GM19025 (cell line): ENCODE results near the gene RGS6.

Experiments used
- ATAC-seq: cut with Tn5 transposase; IDR thresholded peaks from one replicate; pipeline ENCODE4 v1.9.1; 2021; ENCODE audit warnings: mild to moderate bottlenecking, low read depth, moderate library complexity; ENCODE audit not compliant: unreplicated experiment

The RGS6 gene

DNA sequence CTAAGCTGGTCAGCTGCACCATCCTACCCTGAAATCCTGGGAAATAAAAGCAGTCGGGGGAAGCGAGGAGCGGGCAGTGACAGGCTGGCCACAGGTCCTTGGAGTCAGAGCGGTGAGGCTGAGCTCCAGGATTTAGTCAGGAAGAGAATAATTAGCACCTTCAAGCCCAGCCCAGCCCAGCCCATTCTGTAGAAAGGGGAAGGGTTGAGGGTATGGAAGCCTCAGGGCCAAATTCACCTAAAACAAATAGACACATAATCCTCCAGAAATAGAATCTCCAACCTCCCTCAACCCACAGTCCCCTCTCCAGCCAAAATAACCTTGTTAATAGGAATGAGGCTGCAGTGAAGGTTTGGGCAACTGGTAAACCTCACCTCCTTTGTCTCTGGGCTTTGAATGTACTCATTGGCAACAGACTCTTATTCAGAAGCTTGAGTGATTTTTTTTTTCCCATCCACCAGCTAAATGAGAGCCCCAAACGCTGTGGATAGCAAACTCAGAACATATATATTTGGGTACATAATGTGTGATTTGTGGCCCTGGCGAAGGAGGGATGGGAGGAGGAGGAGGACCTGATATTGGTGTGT, 627.5 kb downstream of the RGS6 start:
- no peak for ATAC-seq

DNA sequence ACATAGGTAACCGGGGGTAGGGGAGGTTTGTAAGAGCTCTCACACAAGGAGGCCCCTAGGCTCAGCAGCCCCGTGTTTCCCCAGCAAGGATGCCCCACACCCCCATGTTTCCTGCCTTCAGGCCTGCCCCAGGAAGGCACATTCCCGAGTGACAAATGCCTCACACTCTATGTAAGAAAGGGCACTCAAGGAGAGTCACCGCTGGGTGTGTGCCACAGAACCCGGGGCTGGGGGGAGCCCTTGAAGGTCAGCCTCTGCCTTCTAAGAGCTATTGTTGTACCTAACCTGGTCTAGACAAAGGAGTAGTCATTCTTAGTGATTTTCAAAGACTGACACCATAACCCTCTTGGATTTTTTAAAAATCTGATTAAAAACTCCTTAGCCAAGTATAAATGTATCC, 628.1 kb downstream of the RGS6 start:
- no peak for ATAC-seq

DNA sequence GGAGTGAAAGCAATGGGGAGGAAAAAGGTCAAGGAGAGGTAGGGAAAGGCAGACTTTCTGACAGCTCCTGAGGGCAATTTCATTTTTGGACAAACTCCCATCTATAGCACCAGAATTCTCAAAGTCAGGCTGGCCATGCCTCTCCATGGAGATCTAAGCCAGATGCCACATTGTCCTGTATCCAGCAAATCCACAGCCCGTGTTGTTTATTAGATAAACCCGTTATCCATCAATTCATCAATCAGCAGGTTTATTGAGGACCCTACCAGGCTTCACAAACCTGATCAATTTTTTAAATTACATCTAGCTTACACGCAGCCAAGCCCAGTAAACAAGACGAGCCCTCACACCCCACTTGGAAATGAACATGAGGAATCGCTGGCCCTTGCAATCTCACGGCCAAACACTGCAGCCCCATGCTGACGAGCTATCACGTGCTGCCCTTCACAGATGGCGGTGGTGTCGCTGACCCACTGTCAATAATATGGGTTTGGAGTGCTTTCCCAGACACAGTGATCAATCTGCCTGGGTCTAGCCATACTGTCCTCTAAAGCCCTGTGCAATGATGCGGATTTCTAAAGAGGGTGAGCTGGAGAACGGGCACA, 628.8 kb downstream of the RGS6 start:
- ATAC-seq, result no peak

DNA sequence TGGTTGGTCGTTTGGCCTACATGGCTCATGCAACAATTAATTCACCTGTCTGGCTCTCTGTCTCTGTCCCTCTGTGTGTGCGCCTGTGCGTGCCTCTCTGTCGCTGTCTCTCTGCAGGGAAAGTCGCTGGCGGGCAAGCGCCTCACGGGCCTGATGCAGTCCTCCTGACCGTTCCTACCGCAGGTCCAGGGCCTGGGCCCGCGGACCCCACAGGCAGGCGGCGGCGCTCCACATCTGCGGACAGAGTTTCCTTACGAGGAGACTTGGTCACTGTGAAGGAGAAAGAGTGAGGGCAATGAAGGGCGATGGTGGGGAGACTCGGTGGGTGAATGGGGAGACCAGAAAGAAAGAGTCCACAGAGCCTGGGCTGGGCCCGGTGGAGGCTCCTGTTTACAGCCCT, 630.1 kb downstream of the RGS6 start:
- ATAC-seq, result no peak

DNA sequence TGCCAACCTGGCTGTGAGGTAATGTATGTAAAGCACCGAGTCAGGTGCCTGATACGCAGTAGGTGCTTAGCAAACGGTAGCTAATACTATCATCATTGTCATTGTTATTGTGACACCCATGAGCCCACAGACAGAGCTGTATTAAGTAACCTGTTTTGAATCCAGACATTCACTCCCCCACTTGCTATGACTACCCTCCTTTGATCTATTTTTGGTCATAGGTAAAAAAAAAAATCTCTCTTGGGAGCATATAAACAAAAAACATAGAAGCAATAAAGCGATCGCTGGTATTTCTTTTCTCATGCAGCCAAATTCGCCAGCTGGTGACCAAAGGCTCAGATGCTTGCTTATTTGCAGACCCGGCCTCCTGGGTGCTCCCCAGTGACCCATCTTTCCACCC, 631.4 kb downstream of the RGS6 start:
- no peak for ATAC-seq

DNA sequence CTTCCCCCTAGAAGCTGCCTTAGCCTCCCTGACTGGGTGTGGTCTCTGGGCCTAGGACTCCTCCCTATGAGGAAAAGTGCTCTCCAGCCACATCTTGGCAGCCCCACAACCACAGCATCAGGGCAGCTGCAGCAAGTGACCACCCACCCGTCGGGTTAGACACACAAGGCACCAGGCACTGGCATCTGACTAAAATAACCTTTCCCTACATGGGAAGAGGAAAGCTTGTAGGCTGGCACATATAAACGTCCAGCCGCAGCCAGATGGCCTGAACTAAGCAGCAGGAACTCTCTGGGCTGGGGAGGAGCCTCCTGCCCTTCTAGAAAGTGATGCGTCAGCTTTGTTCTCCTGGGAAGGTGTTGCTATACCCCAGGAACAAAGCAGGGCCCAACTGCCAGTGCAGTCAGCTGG, 632.9 kb downstream of the RGS6 start:
- no peak for ATAC-seq

DNA sequence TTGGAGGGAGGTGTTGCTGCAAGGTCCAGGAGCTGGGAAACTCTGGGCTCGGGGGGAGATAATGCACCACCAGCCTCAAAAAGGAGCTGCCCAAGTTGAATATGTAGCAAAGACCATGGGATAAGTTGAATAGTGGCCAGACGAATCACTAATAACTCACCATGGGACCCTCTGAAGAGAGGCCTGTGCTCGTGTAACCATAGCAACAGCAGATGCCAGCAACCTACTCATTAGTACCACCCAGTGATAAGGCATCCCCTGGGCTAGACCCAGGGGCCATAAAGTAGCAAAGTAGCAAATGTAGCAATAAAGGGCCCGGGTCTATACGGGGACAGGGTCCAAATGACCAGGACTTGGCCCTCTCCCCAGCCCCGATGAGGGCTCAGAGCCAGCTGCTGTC, 633.7 kb downstream of the RGS6 start:
- no peak for ATAC-seq

DNA sequence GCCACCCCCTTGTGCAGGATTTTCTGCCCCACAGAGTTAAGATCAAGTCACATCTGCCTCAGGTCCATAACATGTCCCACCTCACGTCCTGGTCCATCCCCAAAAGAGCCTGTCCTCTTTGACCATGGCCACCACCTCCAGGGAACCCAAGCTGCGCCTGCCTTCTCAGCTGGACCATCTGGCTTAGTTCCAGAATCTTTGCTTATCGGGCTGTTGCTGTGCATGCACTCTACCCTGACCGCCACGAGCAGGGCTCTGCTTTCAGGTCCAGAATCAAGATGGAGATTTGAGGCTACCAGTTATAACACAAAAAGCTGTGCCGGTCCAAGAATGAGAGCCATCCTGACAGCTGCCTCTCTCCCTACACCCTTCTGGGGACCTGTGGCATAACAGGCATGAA, 635.0 kb downstream of the RGS6 start:
- ATAC-seq, result no peak

DNA sequence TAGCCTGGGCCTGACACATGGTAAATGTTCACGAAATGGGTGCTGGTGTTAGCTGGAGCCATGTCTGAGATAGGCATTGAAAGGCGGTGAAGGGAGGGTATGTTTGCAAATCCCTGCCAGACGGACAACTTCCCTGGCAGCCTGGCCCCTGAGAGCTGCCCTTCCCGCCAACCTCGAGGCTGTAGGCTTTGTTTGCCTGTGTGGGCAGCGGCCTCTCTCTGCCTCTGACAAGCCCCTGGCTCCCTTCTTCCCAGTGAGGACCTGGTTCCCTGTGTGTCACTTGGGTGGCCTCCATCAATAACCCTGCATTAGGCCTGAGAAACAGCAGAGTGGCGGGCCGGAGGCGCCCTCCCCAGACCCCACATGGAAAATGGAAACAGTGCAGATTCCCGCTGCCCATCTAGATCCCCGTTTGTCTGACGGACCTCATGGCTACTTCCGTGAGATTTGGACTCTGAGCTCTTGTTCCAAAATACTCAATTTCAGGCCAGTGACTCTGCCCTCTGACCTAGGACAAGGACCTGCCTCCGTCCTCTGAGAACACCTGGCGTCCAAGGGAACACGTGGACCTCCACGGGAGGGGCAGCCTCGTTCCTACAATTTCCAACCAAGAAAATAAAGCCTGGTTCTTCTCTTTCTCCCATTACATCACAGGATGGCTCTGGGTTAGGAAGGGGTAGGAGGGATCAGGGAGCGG, 636.2 kb downstream of the RGS6 start:
- no peak for ATAC-seq

DNA sequence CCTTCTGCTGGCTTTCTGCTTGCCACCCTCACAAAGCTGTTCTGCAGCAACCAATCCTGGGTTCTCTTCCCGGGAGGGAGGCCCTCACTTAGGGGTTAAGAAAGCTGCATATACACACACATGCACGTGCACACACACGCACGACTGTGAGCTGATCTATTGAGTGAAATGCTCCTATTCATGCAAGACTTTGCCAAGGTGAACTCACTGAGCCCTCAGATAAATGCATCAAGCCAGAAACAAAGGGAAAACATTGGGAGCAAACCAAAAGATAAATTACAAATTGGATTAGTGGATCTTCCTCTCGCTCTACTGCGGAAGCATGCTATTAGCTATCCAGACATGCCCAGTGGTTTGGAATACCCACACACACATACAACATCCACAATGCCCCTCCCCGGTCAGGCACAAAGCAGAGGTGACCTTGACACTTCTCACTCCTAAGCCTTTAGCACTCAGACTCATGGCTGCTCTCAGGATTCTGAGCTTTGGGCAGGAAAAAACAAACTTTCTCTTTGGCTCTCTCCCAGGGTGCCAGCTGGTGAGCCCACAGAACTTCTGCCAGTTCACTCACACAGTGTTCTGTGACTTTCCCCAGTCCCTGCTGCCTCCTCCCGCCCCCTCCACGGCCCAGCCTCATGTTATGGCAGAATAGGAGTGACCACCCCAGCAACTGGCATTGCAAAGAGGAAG, 641.6 kb downstream of the RGS6 start:
- no peak for ATAC-seq

DNA sequence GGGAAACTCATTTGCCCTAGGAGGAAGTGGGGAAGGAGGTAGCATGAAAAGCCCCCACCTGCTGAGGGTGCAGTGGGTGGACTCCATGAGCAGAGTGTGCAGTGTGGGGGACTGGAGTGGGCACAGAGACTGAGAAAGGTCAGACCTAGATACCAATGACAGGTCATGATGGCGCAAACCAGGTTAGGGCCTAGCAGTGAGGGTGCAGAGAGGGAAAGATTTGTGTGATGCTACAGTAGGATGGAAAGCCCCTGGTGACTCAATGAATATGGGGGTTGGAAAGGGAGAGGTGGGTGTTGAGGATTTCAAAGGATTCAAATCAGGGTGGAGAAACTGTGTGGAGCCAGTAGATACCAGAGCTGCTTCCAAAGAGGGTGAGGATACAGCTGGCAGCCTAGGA, 642.5 kb downstream of the RGS6 start:
- no peak for ATAC-seq

DNA sequence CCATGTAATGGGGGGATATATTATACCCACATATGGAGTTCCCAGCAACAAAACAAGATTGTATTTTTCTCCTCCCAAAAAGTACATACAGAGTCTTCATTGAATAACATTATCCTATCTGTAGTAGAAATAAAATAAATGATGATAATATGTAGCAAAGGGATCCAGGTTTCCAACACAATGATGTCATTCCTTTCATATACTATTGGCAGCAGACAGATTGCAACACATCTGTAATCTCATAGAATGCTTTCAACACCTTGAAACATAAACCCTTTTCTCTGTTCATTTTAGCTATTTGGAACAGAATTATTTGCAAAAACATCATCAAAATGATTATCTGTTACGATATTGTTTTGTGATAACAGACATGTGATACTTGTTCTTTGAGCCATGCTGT, 644.0 kb downstream of the RGS6 start:
- no peak for ATAC-seq

DNA sequence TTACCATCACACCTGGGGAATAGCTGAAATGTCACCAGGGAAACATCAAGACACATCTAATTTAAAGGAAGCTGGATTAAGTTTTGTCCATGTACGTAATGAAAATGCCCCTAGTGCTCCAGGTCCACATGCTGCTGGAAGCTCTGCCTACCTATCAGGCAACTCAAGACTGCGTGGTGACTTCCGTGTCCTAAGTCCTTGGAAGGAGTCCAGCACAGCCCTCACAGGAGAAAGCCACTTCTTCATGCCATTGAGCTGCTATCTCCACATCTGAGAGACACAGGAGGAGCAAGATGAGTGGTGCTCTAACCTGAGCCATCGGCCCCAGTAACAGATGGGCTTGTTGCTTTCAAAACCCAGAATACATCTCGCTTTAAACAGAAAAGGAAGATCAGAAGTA, 645.3 kb downstream of the RGS6 start:
- ATAC-seq, result no peak

DNA sequence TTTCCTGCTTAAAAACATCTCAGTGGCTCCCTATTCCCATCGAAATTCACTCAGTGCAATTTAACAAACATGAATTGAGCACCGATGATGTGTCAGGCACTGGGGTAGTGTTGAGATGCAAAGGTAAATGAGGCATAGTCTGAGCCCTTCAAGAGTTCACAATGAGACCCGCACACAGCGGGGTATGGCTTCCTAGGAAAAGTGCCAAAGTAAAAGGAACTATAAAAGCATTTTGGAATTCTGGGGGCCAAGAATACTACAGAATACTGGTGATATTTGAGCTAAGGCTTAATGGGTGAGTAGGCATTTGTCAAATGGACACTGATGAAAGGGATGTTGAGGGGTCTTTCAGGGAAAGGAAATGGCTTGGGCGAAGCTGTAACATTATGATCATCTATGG, 646.3 kb downstream of the RGS6 start:
- ATAC-seq, result no peak

DNA sequence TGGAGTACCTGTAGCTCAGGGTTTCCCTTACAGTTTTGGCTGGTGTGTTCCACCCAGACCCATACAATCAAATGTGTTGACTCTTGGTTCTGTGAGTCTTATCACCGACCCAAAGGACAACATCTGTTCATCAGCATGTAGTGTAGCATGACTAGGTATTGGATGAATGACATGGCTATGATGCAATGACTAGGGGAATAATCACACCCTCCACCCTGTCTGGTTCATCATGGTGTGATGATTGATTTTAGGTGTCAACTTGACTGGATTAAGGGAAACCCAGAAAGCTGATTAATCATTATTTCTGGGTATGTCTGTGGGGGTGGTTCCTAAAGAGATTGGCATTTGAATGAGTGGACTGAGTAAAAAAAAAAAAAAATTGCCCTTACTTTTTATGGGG, 650.4 kb downstream of the RGS6 start:
- no peak for ATAC-seq

DNA sequence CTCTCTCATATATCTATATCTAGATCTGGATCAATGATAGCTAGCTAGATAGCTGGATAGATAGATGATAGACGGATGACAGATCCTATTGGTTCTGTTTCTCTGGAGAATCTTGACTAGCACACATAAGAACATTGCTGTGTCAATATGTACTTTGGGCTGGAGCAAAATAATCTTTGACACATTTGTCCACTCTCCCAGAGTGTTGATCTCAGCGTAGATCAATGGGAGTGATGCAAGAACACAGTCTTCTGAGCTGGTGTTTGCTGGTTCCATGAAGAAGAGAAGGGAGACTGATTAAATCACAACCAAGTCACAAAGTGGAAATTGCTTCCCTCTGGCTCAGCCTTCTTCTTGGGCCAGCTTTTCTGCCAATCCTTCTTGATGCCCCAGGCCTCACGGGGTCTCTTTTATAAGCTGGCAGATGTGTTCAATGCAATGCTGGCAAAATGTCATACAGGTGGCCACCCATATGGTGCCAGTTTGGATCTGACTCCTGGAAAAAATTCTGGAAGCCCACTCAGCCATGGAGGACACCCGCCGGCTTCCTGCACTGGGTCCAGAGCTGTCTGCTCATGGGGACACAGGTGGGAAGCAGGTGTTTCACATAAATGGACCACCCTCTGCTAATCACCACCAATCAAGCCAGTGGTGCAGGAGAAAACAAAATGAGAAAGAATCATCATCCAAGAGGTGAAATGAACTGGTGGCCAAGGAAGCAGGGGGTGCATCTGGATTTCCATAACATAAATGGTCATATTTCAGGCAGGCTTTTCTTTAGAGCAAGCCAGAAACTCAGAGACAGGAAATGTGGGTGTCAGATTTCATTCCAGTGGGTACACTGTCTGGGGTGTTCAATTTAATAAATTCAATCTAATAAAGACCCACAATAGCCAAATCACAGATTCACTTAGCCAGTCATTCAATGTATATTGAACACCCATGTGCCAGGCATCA, 651.4 kb downstream of the RGS6 start:
- ATAC-seq, result no peak

DNA sequence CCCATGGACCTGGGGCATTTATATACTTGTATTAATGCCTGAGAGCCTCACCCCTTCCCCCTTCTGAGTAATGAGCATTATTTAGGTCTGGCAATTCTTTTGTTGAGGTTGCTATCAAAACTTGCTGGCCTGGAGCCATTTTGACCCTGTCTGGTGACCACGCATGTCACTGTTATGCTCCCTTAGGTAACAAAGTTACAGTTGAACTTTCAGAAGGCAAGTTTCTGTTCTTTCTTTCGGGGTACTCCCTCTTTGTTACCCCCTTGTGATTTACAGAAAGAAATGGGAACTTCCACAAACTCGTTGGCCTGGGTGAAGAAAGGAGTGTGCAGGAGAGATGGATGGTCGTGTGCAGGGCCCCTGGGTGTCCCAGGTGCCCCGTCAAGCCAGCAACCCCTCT, 656.3 kb downstream of the RGS6 start:
- no peak for ATAC-seq

DNA sequence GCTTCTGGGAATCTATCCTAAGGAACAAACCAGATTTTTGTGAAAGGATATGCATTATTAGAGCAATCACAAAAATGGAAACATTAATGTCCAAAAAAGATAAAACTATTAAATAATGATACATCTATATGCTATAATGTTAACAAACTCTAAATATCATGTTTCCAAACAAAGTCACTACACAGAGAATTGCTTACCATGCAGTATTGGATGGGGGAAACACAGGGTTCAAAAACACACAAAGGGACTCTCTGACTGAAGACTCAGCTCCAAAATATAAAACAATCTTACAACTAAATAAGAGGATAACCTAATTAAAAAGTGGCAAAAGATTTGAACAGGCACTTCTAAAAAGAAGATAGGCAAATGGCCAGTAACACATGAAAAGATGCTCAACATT, 657.4 kb downstream of the RGS6 start:
- no peak for ATAC-seq

DNA sequence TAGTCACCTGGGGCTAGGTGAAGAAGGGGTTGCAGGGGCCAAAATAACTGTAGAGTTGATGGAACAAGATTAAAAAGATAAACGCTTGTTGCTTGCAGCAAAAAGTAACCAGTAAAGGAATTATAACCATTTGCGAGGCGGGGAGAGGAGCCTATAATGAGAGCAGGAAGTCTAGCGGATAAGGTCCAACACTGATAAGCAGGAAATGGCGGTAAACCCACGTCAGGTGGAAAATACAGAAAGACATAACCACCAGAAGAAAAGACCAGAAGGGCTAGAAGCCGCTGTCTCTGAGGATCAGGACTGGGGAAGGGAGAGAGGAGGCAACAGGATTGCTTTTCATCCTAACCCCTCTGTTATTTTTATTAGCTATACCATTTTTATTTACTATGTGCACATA, 658.3 kb downstream of the RGS6 start:
- no peak for ATAC-seq

DNA sequence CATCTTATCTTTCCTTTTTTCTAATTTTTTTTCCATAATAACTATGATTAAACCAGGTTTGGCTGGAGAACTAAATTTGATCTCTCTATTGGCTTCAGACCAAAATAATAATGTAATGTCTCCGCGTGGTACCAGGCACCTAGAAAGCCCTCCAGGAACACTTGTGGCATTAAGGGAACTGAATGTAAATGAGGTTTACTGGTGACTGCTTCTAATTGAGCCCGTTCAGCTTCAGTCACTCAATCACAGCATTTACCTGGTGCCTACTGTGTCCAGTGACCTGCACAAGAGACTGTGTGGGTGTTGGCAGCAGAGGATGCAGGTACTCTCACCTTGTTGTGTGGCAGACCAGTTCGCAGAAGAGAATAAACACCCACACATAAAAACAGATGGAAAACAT, 659.2 kb downstream of the RGS6 start:
- no peak for ATAC-seq
